ENCODE results near the gene C17orf107.

DNA sequence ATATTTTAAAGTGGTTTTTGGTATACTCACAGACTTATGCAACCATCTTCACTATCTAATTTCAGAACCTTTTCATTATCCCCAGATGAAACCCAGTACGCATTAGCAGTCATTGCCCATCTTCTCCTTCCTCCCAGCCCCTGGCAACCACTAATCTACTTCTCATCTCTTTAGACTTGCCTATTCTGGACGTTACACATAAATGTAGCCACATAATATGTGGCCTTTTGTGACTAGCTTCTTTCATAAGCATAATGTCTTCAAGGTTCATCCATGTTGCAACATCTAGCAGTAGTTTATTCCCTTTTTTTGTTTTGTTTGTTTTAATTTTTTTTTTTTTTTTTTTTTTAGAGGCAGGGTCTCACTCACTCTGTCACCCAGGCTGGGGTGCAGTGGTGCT, 28.5 kb upstream of the C17orf107 start:
- TF ChIP-seq, protein P1, sequence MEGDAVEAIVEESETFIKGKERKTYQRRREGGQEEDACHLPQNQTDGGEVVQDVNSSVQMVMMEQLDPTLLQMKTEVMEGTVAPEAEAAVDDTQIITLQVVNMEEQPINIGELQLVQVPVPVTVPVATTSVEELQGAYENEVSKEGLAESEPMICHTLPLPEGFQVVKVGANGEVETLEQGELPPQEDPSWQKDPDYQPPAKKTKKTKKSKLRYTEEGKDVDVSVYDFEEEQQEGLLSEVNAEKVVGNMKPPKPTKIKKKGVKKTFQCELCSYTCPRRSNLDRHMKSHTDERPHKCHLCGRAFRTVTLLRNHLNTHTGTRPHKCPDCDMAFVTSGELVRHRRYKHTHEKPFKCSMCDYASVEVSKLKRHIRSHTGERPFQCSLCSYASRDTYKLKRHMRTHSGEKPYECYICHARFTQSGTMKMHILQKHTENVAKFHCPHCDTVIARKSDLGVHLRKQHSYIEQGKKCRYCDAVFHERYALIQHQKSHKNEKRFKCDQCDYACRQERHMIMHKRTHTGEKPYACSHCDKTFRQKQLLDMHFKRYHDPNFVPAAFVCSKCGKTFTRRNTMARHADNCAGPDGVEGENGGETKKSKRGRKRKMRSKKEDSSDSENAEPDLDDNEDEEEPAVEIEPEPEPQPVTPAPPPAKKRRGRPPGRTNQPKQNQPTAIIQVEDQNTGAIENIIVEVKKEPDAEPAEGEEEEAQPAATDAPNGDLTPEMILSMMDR (IDR thresholded peaks at IDR 0.05 in 2 of 3, conservative IDR thresholded peaks at IDR 0.05 in 1 of 3; ENCODE audit: borderline replicate concordance in 1 of 3, insufficient read depth in 1 of 3, low read depth in 2 of 3, low read length in 2 of 3) = no peak
- no peak for TF ChIP-seq ZFX (IDR thresholded peaks at IDR 0.05)
- TF ChIP-seq EGR1 (IDR thresholded peaks at IDR 0.05; ENCODE audit: low read depth) = no peak
- no peak for TF ChIP-seq FOSL1 (IDR thresholded peaks at IDR 0.05; ENCODE audit: low read depth)
- TF ChIP-seq POLR2A (IDR thresholded peaks at IDR 0.05; ENCODE audit: borderline replicate concordance, extremely low read depth, insufficient read depth, insufficient read length) = no peak
- TF ChIP-seq EZH2phosphoT487 (IDR thresholded peaks at IDR 0.05; ENCODE audit: borderline replicate concordance) = no peak
